GM12872 (cell line): ENCODE results near the gene ARHGEF17.

Experiments used
- CTCF ChIP-seq: IDR thresholded peaks from 3 replicates; pipeline ENCODE4 v1.5.1; 2011; ENCODE audit warnings: low read depth, mild to moderate bottlenecking, low read length, moderate library complexity; ENCODE audit not compliant: insufficient read depth

ARHGEF17 gene

GRCh38 chr11:73395297-73396208 is 87.5 kb downstream of the ARHGEF17 start:
- no peak for TF ChIP-seq CTCF

- no peak for TF ChIP-seq CTCF
Measured at GRCh38 chr11:73396251-73396930, 88.3 kb downstream of the ARHGEF17 start.

- TF ChIP-seq CTCF: no peak
Measured at GRCh38 chr11:73396985-73397384, 88.9 kb downstream of the ARHGEF17 start.

GRCh38 chr11:73397468-73398131 is 89.5 kb downstream of the ARHGEF17 start:
- no peak for TF ChIP-seq CTCF

GRCh38 chr11:73398132-73398526 is 90.1 kb downstream of the ARHGEF17 start:
- no peak for TF ChIP-seq CTCF

GRCh38 chr11:73398721-73399120 is 90.6 kb downstream of the ARHGEF17 start:
- TF ChIP-seq CTCF: no peak

GRCh38 chr11:73399159-73399590 is 91.1 kb downstream of the ARHGEF17 start:
- no peak for TF ChIP-seq CTCF
